HG03442 (cell line): ENCODE data around the gene RTTN.
A peak's percentile ranks its signal among the peaks of the same experiment; 100 is the strongest.

Experiments
- ATAC-seq: cut with Tn5 transposase; IDR thresholded peaks from one replicate; pipeline ENCODE4 v1.9.1; 2021; ENCODE audit warnings: mild to moderate bottlenecking, moderate library complexity; ENCODE audit not compliant: unreplicated experiment

RTTN gene

GRCh38 chr18:70085641-70086040, 119.8 kb downstream of the RTTN start:
- ATAC-seq = no peak

GRCh38 chr18:70082430-70082829, 123.1 kb downstream of the RTTN start:
- ATAC-seq = no peak

GRCh38 chr18:70078106-70078505, 127.4 kb downstream of the RTTN start:
- no peak for ATAC-seq

- ATAC-seq = no peak
Observed at GRCh38 chr18:70075906-70076305, 129.6 kb downstream of the RTTN start.

GRCh38 chr18:70074116-70074515, 131.4 kb downstream of the RTTN start:
- no peak for ATAC-seq

GRCh38 chr18:70073432-70073831, 132.1 kb downstream of the RTTN start:
- no peak for ATAC-seq

- ATAC-seq = peak; percentile 64
Observed at GRCh38 chr18:70072678-70073077, 132.8 kb downstream of the RTTN start.

- ATAC-seq = no peak
Observed at GRCh38 chr18:70069965-70070364, 135.5 kb downstream of the RTTN start.

- no peak for ATAC-seq
Observed at GRCh38 chr18:70069382-70069781, 136.1 kb downstream of the RTTN start.

GRCh38 chr18:70068981-70069380, 136.5 kb downstream of the RTTN start:
- peak; percentile 48 for ATAC-seq

- ATAC-seq = no peak
Observed at GRCh38 chr18:70059684-70060083, 145.8 kb downstream of the RTTN start.

- ATAC-seq = peak; percentile 98
Observed at GRCh38 chr18:70058916-70059315, 146.6 kb downstream of the RTTN start.

- ATAC-seq = no peak
Observed at GRCh38 chr18:70047931-70048603, 157.4 kb downstream of the RTTN start.

GRCh38 chr18:70046796-70047195, 158.7 kb downstream of the RTTN start:
- no peak for ATAC-seq

- no peak for ATAC-seq
Observed at GRCh38 chr18:70046207-70046606, 159.3 kb downstream of the RTTN start.

GRCh38 chr18:70044632-70045031, 160.9 kb downstream of the RTTN start:
- ATAC-seq = no peak

GRCh38 chr18:70041459-70042050, 163.9 kb downstream of the RTTN start:
- ATAC-seq = no peak

GRCh38 chr18:70039186-70039585, 166.3 kb downstream of the RTTN start:
- ATAC-seq = no peak

GRCh38 chr18:70037431-70038061, 167.9 kb downstream of the RTTN start:
- peak; percentile 34 for ATAC-seq

- peak; percentile 98 for ATAC-seq
Observed at GRCh38 chr18:70036771-70037347, 168.6 kb downstream of the RTTN start.

- no peak for ATAC-seq
Observed at GRCh38 chr18:70036168-70036567, 169.3 kb downstream of the RTTN start.

- no peak for ATAC-seq
Observed at GRCh38 chr18:70031221-70031620, 174.3 kb downstream of the RTTN start.
